ENCODE data around the gene NKAIN4.

The NKAIN4 gene

DNA sequence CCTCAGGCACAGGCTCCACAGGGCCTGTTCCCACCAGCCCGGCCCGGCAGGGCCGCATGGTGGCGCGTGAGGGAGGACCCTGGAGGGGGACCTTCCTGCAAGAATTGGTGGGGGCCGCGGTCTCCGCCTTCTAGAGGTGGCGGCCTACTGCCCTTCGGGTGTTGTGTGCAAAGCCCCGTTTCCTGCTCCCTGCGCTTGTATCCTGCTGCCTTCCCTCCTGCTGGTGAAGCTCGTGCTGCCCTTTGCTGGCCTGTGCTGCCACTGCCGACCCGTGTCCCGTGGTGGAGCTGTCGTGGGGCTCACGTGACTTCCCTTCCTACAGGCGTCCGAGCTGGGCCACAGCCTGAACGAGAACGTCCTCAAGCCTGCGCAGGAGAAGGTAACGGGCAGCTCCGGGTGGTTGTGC, 30.3 kb upstream of the NKAIN4 start:
- TF ChIP-seq, protein P1, sequence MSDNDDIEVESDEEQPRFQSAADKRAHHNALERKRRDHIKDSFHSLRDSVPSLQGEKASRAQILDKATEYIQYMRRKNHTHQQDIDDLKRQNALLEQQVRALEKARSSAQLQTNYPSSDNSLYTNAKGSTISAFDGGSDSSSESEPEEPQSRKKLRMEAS (IDR thresholded peaks at IDR 0.05), result no peak
- TF ChIP-seq CREB1 (IDR thresholded peaks at IDR 0.05; ENCODE audit: low read depth), result no peak
- no peak for TF ChIP-seq YY1 (IDR thresholded peaks at IDR 0.05; ENCODE audit: low read depth)
- TF ChIP-seq TEAD4 (IDR thresholded peaks at IDR 0.05), result no peak
- TF ChIP-seq ZBTB7A (IDR thresholded peaks at IDR 0.05; ENCODE audit: low read depth), result no peak
- TF ChIP-seq FOXM1 (IDR thresholded peaks at IDR 0.05; ENCODE audit: borderline replicate concordance, low read depth), result no peak
- no peak for TF ChIP-seq CEBPB (IDR thresholded peaks at IDR 0.05)
- TF ChIP-seq EGR1 (IDR thresholded peaks at IDR 0.05), result no peak
- TF ChIP-seq NFIC (IDR thresholded peaks at IDR 0.05), result no peak
- TF ChIP-seq TAF1 (IDR thresholded peaks at IDR 0.05; ENCODE audit: low read depth), result no peak
- no peak for TF ChIP-seq EP300 (IDR thresholded peaks at IDR 0.05; ENCODE audit: borderline replicate concordance)
- TF ChIP-seq, protein P2, sequence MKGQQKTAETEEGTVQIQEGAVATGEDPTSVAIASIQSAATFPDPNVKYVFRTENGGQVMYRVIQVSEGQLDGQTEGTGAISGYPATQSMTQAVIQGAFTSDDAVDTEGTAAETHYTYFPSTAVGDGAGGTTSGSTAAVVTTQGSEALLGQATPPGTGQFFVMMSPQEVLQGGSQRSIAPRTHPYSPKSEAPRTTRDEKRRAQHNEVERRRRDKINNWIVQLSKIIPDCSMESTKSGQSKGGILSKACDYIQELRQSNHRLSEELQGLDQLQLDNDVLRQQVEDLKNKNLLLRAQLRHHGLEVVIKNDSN (IDR thresholded peaks at IDR 0.05), result no peak
- TF ChIP-seq, protein P3, sequence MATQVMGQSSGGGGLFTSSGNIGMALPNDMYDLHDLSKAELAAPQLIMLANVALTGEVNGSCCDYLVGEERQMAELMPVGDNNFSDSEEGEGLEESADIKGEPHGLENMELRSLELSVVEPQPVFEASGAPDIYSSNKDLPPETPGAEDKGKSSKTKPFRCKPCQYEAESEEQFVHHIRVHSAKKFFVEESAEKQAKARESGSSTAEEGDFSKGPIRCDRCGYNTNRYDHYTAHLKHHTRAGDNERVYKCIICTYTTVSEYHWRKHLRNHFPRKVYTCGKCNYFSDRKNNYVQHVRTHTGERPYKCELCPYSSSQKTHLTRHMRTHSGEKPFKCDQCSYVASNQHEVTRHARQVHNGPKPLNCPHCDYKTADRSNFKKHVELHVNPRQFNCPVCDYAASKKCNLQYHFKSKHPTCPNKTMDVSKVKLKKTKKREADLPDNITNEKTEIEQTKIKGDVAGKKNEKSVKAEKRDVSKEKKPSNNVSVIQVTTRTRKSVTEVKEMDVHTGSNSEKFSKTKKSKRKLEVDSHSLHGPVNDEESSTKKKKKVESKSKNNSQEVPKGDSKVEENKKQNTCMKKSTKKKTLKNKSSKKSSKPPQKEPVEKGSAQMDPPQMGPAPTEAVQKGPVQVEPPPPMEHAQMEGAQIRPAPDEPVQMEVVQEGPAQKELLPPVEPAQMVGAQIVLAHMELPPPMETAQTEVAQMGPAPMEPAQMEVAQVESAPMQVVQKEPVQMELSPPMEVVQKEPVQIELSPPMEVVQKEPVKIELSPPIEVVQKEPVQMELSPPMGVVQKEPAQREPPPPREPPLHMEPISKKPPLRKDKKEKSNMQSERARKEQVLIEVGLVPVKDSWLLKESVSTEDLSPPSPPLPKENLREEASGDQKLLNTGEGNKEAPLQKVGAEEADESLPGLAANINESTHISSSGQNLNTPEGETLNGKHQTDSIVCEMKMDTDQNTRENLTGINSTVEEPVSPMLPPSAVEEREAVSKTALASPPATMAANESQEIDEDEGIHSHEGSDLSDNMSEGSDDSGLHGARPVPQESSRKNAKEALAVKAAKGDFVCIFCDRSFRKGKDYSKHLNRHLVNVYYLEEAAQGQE (IDR thresholded peaks at IDR 0.05; ENCODE audit: low read depth), result no peak

DNA sequence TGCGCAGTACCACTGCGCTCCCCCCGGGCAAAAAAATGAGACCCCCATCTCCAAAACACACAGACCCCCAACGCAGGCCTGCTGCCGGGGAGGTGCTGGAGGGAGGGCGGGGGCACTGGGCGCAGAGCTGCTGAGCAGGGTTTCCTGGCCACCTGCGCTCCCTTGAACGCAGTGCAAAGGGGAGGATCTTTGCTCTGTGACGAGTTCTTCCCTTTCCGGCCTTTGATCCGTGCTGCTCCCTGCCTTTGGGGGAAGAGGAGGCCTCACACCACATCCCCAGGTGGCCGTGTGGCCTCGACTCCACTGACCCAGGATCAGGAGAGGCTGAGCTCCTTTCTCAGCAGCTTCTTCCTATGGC, 29.8 kb upstream of the NKAIN4 start:
- TF ChIP-seq YY1 (IDR thresholded peaks at IDR 0.05; ENCODE audit: low read depth) (no peak), TCF12 (IDR thresholded peaks at IDR 0.05; ENCODE audit: low read depth) (no peak), EP300 (IDR thresholded peaks at IDR 0.05; ENCODE audit: borderline replicate concordance) (no peak), EGR1 (IDR thresholded peaks at IDR 0.05) (no peak), CEBPB (IDR thresholded peaks at IDR 0.05) (no peak), FOXM1 (IDR thresholded peaks at IDR 0.05; ENCODE audit: borderline replicate concordance, low read depth) (no peak), ZBTB7A (IDR thresholded peaks at IDR 0.05; ENCODE audit: low read depth) (no peak), TAF1 (IDR thresholded peaks at IDR 0.05; ENCODE audit: low read depth) (no peak), TEAD4 (IDR thresholded peaks at IDR 0.05) (no peak), NFIC (IDR thresholded peaks at IDR 0.05) (no peak), CREB1 (IDR thresholded peaks at IDR 0.05; ENCODE audit: low read depth) (no peak), RAD21 (IDR thresholded peaks at IDR 0.05; ENCODE audit: low read depth) (no peak)
- TF ChIP-seq, protein P2 (IDR thresholded peaks at IDR 0.05), result no peak
- TF ChIP-seq, protein P3 (IDR thresholded peaks at IDR 0.05; ENCODE audit: low read depth), result no peak
- TF ChIP-seq, protein P1 (IDR thresholded peaks at IDR 0.05), result no peak

DNA sequence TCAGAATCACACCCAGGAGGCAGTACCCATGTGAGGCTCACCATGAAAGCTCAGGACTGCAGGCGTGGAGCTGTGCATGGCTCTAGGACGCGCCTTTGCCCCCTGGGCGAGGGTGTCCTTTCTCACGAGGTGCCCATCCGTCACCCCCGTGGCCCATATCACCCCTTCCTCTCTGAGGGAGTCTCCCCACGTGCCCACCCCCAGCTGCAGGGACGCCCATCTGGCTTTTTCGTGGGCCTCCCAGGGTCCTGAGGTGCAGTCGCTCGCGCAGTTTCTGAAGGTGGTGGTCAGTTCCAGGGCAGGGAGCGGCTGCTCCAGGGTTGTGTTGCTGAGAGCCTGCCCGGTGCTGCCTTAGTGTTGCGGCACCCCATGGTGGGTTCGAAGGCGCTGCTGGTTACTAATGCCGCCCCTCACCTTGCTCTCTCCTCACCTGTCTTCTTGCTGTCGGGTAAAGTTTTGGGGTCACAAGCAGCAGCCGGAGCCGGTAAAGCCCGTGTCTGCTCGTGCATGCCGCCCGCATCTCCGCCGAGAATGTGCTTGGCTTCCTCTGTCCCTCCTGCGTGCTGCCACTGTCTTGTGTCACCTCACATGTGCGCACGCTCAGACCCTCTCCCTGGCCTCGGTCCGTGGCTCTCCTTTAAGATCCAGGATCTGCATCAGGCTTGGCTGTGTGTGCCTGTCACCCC, 29.3 kb upstream of the NKAIN4 start:
- TF ChIP-seq CREB1 (IDR thresholded peaks at IDR 0.05; ENCODE audit: low read depth), result no peak

DNA sequence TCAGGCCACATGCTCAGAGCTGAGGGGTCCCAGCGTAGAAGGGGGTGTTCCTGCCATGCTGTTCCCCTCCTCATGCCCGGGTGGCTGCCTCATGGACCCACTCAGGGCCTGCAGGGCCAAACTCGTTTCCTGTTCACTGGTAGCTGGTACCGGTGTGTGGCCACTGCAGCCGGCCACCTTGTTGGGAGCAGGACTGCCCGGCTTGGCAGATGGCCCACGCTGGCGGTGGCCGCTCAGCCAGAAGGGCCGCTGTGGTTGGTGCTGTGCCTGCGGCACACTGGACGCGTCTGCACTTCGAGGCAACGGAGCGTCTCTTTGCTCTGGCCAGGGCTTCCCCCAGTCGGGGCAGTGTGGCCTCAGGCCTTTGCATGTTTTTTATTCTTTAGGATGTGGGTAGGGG, 28.7 kb upstream of the NKAIN4 start:
- TF ChIP-seq NFIC (IDR thresholded peaks at IDR 0.05) (no peak), EP300 (IDR thresholded peaks at IDR 0.05; ENCODE audit: borderline replicate concordance) (no peak), YY1 (IDR thresholded peaks at IDR 0.05; ENCODE audit: low read depth) (no peak), TEAD4 (IDR thresholded peaks at IDR 0.05) (no peak), EGR1 (IDR thresholded peaks at IDR 0.05) (no peak), FOXM1 (IDR thresholded peaks at IDR 0.05; ENCODE audit: borderline replicate concordance, low read depth) (no peak), TAF1 (IDR thresholded peaks at IDR 0.05; ENCODE audit: low read depth) (no peak), CEBPB (IDR thresholded peaks at IDR 0.05) (no peak), RAD21 (IDR thresholded peaks at IDR 0.05; ENCODE audit: low read depth) (no peak), CREB1 (IDR thresholded peaks at IDR 0.05; ENCODE audit: low read depth) (no peak)
- TF ChIP-seq, protein P2 (IDR thresholded peaks at IDR 0.05), result no peak
- TF ChIP-seq, protein P1 (IDR thresholded peaks at IDR 0.05), result no peak
- TF ChIP-seq, protein P3 (IDR thresholded peaks at IDR 0.05; ENCODE audit: low read depth), result no peak
